GM11168 (cell line): ENCODE data around the gene LRIG3.
"Not testable (repeated sequence)": the region's sequence is repeated elsewhere in the genome, so short reads cannot be mapped to it uniquely, and the experiment has no call there.

Source experiments
- in situ Hi-C: fragments of 300-500 bp; cut with MboI; formaldehyde crosslinking; loops from one replicate; pipeline ENCODE4 v1.12.0; 2022; ENCODE audit warnings: low sequenced_read_pairs; ENCODE audit not compliant: unreplicated experiment

LRIG3 gene, protein sequence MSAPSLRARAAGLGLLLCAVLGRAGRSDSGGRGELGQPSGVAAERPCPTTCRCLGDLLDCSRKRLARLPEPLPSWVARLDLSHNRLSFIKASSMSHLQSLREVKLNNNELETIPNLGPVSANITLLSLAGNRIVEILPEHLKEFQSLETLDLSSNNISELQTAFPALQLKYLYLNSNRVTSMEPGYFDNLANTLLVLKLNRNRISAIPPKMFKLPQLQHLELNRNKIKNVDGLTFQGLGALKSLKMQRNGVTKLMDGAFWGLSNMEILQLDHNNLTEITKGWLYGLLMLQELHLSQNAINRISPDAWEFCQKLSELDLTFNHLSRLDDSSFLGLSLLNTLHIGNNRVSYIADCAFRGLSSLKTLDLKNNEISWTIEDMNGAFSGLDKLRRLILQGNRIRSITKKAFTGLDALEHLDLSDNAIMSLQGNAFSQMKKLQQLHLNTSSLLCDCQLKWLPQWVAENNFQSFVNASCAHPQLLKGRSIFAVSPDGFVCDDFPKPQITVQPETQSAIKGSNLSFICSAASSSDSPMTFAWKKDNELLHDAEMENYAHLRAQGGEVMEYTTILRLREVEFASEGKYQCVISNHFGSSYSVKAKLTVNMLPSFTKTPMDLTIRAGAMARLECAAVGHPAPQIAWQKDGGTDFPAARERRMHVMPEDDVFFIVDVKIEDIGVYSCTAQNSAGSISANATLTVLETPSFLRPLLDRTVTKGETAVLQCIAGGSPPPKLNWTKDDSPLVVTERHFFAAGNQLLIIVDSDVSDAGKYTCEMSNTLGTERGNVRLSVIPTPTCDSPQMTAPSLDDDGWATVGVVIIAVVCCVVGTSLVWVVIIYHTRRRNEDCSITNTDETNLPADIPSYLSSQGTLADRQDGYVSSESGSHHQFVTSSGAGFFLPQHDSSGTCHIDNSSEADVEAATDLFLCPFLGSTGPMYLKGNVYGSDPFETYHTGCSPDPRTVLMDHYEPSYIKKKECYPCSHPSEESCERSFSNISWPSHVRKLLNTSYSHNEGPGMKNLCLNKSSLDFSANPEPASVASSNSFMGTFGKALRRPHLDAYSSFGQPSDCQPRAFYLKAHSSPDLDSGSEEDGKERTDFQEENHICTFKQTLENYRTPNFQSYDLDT

DNA sequence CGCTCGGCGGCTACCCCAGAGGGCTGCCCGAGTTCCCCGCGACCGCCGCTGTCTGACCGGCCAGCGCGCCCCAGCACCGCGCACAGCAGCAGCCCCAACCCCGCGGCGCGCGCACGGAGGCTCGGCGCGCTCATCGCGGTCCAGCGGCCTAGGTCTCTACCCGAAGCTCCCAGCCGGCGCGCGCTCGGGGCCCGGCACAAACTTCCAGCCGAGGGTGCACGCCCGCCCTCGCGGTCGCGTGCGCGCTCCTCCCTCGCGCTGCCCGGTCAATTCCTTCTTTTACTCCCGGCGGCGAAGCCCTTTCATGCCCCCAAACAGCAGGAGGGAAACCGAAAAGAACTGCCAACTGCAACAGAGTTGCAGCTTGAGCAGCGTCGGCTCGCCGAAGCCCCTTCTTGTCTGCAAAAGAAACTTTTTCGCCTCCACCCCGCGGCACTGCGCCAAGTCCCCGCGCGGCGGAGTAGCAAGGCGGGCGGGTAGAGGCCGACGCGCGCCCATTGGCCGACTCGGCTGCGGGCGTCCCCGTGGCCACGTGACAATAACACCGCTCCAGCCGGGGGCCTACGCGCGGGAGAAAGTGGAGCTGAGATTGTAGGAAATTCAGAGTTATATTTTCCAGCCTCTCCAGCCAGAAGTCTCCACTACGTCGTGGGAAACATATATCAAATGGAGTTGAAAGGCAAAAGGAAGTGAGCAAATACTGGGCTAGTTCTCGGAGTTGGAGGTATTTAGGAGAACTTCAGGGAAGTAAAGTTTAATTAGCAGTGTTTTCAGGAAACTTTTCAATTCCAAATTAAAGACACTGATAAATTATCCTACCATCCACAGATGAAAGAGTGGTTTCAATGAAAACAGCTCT lies at the start of gene LRIG3:
Gene LRIG3 (minus strand): TSS at position 403 of the 859 bp plus-strand sequence. CDS start 269 bp downstream, at position 134.
- in situ Hi-C loops = no loop called here

DNA sequence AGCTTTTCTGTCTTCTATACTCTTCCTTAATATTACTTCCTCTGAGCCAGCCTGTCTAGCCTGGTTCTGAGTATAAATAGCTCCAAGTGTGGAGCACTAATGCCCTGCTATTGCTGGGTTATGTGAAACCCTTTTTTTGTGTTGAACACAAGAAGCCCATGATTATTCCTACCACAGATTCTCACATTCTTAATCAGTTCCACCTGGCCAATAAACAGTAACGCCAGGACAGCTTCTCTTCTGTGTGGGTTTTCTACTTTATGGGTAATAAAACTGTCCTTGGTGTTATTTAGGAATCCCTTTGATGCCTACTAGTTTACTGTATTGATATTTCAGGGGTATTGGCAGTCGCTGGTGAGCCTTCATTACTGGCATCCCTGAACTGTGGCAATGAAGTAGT lies 48.9 kb upstream of the LRIG3 start:
- in situ Hi-C loops = no loop called here

DNA sequence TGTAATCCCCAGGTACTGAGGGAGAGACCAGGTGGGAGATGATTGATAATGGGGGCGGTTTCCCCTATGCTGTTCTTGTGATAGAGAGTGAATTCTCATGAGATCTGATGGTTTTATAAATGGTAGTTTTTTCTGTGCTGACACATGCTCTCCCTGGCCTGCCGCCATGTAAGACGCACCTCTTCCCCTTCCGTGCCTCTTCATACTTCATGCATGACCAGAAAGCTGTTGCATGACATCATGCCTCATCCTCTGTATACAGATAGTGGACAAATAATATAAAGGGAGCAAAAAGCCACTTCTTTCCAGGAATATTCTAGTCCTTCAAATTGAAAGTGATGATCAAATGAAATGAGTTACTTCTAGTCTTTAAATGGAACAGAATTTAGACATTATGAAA lies 47.3 kb upstream of the LRIG3 start:
- in situ Hi-C loops = no loop called here

DNA sequence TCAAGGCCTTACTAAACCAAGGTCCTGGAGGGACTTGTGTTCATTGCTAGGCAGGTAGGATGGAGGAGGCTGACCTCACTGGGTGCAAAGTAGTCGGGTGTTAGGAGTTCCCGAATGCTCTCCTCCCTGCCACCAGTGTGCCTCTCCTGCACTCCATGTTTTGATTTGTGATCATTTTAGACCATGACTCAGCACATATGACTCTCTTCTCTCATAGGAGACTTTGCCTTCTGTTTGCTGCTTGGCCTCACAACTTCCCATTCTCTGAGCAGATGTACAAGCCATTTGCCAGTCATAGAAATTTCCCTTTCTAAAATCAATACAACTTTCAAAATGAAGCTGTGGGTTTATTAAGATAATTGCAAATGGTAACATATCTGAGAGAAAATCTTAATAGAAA lies 46.6 kb upstream of the LRIG3 start:
- in situ Hi-C loops = no loop called here

DNA sequence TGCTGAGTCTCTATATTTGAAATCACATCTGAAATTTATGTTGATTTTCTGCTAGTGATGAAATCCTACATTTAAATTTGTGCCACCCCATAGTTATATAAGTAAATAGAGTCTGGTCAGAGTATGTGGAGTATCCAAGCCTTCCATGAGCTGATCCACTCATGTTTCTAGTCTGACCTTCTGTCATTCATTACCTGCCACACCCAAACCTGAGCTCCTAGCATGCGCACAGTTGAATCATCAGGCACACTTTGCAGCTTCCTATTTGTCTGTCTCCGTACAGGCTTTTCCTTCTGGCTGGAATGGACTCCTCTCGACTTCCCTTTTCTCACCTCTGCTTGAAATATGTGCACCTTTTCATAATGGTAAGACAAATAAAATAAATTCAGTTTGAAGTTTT lies 45.3 kb upstream of the LRIG3 start:
- in situ Hi-C loops = no loop called here

DNA sequence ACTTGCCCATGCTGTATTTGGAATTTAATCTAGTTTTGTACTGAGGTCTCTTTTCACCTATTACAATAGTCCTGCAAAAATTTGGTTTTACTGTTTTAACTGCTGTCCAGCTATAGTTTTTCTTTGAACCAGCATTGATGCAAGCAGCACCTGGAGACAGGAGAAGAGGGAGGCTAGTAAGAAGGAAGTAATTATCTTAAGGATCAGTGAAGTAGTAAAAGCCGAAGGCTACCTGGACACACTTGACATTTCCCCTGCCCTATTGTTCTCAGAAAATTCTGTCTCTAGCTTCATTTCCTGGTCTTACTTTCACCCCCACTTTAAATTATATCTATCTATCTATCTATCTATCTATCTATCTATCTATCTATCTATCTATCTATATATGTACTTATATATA lies 43.5 kb upstream of the LRIG3 start:
- in situ Hi-C loops = no loop called here

DNA sequence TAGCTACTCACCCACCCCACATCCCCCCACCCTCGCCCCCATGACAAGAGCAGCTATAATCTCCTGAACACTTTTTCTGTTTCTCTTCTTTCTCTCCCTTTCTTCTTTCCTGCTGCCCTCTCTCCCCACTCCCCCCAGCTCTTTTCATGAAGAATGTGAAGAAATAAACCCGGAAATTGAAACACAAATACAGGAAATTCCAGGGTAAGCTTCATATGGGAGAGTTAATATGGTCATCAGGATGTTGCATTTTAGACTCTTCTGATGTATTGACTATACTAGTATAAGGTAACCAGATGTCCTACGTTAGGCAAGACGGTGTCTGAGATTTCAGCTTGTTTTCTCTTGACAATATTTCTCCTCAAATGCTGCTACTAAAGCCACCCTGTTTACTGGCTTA lies 41.6 kb upstream of the LRIG3 start:
- in situ Hi-C loops = no loop called here

DNA sequence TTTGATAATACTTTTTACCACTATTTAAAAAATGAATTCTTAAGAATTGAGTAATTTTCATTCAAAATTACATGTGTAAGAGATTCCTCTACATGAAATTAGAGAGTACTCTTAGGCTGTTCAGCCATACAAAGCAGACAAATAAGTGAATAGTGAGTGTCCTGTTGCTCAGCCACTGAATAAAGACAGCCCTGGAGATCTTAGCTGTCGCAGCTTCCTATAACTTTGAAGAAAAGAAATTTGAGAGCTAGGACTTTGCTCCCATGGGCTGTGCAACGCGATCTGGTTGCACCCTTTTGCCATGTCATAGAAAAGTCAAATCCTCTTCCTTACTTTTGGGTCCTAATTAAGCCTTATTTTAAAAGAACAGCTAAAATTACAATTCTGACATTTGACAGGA lies 40.9 kb upstream of the LRIG3 start:
- in situ Hi-C loops = no loop called here

DNA sequence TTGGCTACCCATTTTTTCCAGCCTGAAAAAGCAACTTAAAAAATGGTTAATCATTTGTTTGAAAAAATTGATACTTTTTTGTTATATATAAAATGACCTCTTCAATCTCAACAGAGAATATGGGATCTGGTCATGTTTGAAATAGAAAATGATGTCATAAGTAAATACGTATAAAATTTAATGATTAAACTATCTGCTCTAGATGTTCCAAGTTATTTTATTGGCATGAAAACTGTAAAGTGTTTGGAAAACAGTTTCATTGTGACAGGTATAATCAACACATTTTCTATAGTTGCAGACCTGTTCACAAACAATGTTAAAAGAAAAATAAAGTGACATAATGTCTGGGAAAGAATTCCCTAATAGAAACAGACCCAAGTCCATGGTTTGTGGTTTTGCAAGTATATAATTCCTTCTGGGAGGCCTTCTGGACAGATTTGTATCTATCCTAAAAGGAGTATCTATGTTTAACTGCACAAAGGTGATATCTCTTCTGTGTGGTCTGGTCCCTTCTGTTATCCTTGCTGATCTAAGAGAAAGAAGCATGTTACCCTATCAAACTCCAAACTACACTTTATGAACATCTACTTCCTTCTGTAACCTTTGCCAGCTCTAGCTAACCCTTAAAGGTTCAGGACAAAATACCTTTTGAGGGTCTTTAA lies 39.5 kb upstream of the LRIG3 start:
- in situ Hi-C loops = no loop called here

DNA sequence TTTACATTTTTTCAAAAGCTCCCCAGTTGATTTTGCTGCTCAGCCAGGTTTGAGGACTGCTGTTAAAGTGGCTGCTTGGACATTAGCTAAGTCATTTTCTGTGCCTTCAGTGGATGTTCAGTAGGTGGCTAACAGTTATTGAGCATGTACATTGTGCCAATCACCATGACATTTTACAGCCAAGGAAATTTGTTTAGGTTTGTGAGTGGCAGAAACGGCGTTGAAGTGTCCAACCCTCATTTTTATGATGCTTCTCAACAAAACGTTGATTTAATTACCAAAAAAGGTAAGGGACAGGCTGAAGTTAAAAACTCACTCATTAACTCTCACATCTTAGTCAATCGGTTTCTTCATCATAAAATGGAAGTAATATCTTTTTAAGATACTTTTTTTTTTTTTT lies 37.0 kb upstream of the LRIG3 start:
- in situ Hi-C loops = no loop called here

DNA sequence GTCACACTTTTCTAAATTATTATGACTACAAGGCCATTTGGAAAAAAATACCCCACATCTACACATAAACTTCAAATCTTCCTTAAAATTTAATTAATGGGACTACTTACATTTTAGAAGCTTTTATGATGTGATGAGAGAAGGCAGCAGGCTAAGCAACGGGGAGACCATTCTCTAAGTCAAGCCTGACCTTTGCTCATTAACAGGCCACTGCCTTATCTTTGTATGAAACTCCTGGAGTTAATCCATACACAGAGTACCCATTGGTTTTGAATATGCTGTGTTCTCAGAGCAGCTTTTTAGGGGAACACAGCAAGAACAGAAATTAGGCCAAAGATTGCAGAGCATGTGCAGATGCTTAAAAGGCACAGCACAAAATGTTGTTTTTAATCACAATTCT lies 35.5 kb upstream of the LRIG3 start:
- in situ Hi-C loops = no loop called here

DNA sequence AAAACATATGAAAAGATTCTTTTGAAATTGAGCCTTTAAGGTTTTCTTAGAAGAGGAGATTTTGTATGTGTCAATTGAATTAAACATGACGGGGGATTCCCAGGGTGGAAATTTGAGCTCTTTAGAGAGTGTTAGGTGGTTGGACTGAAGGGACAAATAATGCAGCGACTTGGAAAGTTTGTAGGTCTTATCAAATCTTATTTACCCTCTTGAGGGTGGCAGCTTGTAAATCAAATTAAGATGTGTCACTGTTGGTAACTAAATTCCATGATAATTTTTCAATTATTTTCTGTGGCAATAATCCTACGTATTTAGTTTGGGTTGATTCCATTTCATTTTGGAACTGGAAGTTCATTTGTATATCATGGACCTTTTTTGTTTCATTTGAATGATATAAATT lies 33.7 kb upstream of the LRIG3 start:
- in situ Hi-C loops = no loop called here

DNA sequence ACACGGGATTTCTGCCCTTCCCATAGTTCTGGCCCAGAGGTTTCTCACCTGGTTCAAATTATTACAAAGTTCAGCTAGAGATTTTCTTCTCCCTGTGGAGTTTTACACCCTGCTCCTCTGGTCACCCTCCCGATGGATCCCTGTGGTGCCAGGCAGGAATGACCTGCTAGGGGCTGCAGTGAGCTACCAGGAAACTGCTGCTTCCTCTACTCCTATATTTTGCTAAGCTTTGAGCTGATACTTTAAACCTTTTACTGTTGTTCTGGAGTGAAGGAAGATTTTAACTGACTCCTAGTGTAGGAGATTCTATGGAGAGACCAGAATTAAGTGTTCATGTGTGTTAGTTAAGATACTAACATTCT lies 30.4 kb upstream of the LRIG3 start:
- in situ Hi-C loops = no loop called here

DNA sequence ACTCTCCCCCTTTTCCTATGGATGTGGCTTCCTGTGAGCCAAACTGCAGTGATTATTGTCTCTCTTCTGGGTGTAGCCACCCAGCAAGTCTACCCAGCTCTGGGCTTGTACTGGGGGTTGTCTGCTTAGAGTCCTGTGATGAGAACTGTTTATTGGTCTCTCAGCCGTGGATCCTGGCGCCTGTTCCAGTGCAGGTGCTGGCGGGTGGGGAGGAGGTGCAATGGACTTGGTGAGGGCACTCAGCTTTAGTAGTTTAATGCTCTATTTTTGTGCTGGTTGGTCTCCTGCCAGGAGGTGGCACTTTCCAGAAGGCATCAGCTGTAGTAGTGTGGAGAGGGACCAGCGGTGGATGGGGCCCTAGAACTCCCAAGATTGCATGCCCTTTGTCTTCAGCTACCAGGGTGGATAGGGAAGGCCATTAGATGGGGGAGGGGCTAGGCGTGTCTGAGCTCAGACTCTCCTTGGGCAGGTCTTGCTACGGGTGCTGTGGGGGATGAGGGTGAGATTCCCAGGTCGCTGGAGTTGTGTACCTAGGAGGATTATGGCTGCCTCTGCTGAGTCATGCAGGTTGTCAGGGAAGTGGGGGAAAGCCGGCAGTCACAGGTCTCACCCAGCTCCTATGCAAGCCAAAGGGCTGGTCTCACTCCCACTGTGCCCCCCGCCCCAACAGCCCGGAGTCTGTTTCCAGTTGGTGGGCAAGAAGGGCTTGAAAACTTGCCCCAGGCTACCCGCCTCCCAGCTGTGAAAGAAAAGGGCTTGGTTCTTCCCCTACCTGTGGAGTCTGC lies 29.8 kb upstream of the LRIG3 start:
- in situ Hi-C loops = not testable (repeated sequence)

DNA sequence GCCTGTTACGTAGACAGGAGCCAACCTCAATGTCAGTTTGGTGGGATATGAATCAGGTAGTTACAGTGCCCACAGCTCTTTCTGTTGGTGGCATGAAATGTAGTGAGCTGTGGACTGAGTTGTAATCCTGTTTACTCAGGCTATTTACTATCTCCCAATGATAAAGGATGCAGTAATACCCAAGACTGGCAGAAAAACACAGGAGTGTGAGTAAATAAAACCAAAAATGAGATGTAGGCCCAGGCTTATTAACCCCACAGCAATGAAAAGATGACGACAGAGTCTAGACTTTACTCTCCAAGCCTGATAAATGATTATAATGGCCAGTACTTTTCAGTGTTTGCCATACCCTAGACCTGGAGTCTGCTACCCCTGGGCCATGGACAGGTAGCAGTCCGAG lies 22.8 kb upstream of the LRIG3 start:
- in situ Hi-C loops = no loop called here

DNA sequence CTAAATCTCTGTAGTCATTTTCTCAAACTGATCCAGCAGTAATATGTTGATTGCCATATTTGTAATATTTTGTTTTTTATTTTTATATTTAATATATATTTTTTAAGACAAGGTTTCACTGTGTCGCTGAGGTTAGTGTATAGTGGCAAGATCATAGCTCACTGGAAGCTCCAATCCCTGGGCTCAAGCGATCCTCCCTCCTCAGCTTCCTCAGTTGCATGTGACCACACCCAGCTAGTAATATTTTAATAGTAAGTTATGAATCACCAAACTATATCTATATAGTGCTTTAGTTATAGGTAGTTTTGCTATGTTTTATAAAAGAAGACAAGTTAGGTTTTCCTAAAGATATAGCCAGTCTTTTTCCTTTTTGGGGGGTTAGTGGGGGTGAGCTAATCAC lies 22.0 kb upstream of the LRIG3 start:
- in situ Hi-C loops = no loop called here

DNA sequence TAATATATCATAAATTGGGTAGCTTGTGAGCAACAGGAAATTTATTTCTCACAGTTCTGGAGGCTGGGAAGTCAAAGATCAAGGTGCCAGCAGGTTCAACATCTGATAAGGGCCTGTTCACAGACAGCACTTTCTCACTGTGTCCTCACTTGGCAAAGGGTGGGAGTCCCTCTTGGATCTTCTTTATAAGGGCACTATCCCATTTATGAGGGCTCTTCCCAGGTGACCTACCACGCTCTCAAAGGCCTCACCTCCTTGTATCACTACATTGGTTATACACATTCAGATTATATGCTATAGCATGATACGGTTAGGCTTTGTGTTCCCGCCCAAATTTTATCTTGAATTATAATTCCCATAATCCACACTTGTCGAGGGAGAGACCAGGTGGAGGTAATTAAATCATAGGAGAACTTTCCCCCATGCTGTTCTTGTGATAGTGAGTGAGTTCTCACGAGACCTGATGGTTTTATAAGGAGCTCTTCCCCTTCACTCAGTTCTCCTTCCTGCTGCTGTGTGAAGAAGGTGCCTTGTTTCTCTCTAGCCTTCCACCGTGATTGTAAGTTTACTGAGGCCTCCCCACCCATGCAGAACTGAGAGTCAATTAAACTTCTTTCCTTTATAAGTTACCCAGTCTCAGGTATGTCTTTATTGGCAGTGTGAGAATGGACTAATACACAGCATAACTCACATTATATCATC lies 19.2 kb upstream of the LRIG3 start:
- in situ Hi-C loops = no loop called here

DNA sequence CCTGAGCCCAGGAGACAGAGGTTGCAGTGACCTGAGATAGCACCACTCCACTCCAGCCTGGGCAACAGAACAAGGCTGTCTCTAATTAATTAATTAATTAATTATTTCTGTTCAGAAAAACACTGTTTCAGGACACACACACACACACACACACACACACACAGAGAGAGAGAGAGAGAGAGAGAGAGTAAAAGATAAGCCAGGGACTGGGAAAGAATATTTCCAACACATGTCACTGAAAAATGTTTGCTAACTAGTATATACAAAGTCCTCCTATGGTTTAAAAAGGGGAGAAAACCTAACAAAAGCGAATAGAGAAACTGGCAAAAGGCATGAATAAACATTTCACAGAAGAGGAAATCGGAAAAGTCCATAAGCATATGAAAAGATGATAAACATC lies 18.1 kb upstream of the LRIG3 start:
- in situ Hi-C loops = no loop called here
